ENCODE measurements around the gene APIP.

Gene APIP

GRCh38 chr11:34916015-34916842, at the start of gene APIP, which contains the start of gene PDHX:
TSS of gene APIP (minus strand) at chr11:34916379. CDS start at chr11:34916284, 95 bp downstream.
TSS of gene PDHX (plus strand) at chr11:34916618. CDS start at chr11:34916656, 38 bp downstream.
- no peaks in the 10 kb centered on the region for H3K9me3 ChIP-seq (ENCODE audit: control insufficient read depth, insufficient read depth, low read depth, low read length)
- peak within 1 kb of the TSS; percentile 86 for H3K27ac ChIP-seq (ENCODE audit: extremely low read depth, low read depth, low read length)
- POLR2A ChIA-PET: interaction anchor here (0.7 to 1.2 kb wide), 3 partner anchors 9 to 166 kb away, joined by 3 to 5 read pairs (median 5); no protein-coding TSS in a partner anchor
- H3K36me3 ChIP-seq (ENCODE audit: control insufficient read depth in 2 of 2, insufficient read depth in 1 of 2, low read length in 2 of 2): peaks cover 0 to 12% of the 10 kb centered on the region in 2 experiments; a peak in 1 of 3 replicates
- no peaks in the 10 kb centered on the region for H3K4me1 ChIP-seq (ENCODE audit: control insufficient read depth, insufficient read depth, low read length)
- H3K4me3 ChIP-seq (ENCODE audit: low read depth, low read length): peak within 1 kb of the TSS; percentile 93
- CTCF ChIA-PET: interaction anchor here (0.9 to 1.0 kb wide), 2 partner anchors 11 to 330 kb away, joined by 3 to 5 read pairs; no protein-coding TSS in a partner anchor
- no peak for TF ChIP-seq ZNF571 (tag by site-specific recombination; IDR thresholded peaks at IDR 0.05)
- peak; percentile 83 for TF ChIP-seq ZBTB8A (tag by site-specific recombination; IDR thresholded peaks at IDR 0.05)
- TF ChIP-seq ZFHX2 (tag by site-specific recombination; conservative IDR thresholded peaks at IDR 0.05): peak; percentile 25; the same call in 1 of the 2 replicates
- TF ChIP-seq ZNF558 (tag by site-specific recombination; IDR thresholded peaks at IDR 0.05): no peak
- no peak for TF ChIP-seq PRDM6 (tag by site-specific recombination; IDR thresholded peaks at IDR 0.05)
- TF ChIP-seq KLF1 (tag by site-specific recombination; IDR thresholded peaks at IDR 0.05): peak; percentile 49; the same call in 1 of the 2 replicates
- no peak for TF ChIP-seq ZNF624 (tag by site-specific recombination; IDR thresholded peaks at IDR 0.05)
- no peak for TF ChIP-seq BCL11B (tag by site-specific recombination; IDR thresholded peaks at IDR 0.05; ENCODE audit: low read depth)
- peak; percentile 38; the same call in 1 of the 2 replicates for TF ChIP-seq ZNF394 (tag by site-specific recombination; IDR thresholded peaks at IDR 0.05; ENCODE audit: borderline replicate concordance)
- peak; percentile 53; the same call in 1 of the 2 replicates for TF ChIP-seq ZNF449 (tag by site-specific recombination; IDR thresholded peaks at IDR 0.05)
- TF ChIP-seq FEZF1 (tag by site-specific recombination; IDR thresholded peaks at IDR 0.05): no peak
- TF ChIP-seq ZNF843 (tag by site-specific recombination; IDR thresholded peaks at IDR 0.05): peak; percentile 34; the same call in 1 of the 2 replicates
- no peak for TF ChIP-seq ZNF654 (tag by site-specific recombination; IDR thresholded peaks at IDR 0.05; ENCODE audit: low read depth)
- 0 out of 2 replicates have a peak, but pooled peaks have one; percentile 17 for TF ChIP-seq ZNF704 (tag by site-specific recombination; IDR thresholded peaks at IDR 0.05)
- peak; percentile 76 for TF ChIP-seq KLF9 (tag by site-specific recombination; IDR thresholded peaks at IDR 0.05; ENCODE audit: low read depth)
- TF ChIP-seq ZSCAN30 (tag by site-specific recombination; IDR thresholded peaks at IDR 0.05): peak; percentile 50; the same call in 1 of the 2 replicates
- TF ChIP-seq ZNF580 (tag by site-specific recombination; IDR thresholded peaks at IDR 0.05): 0 out of 2 replicates have a peak, but pooled peaks have one; percentile 14
- 0 out of 2 replicates have a peak, but pooled peaks have one; percentile 21 for TF ChIP-seq ZBTB17 (tag by site-specific recombination; IDR thresholded peaks at IDR 0.05)
- TF ChIP-seq ZBTB20 (tag by site-specific recombination; IDR thresholded peaks at IDR 0.05): peak; percentile 74
- no peak for TF ChIP-seq ZNF677 (tag by site-specific recombination; IDR thresholded peaks at IDR 0.05)
- 0 out of 2 replicates have a peak, but pooled peaks have one; percentile 33 for TF ChIP-seq ZNF2 (tag by site-specific recombination; IDR thresholded peaks at IDR 0.05)
- peak; percentile 20; the same call in 1 of the 2 replicates for TF ChIP-seq ZNF660 (tag by site-specific recombination; IDR thresholded peaks at IDR 0.05)
- TF ChIP-seq ZIC2 (tag by site-specific recombination; IDR thresholded peaks at IDR 0.05): peak; percentile 16; the same call in 1 of the 2 replicates
- TF ChIP-seq ZBTB1 (tag by site-specific recombination; IDR thresholded peaks at IDR 0.05): no peak
- TF ChIP-seq ZNF785 (tag by site-specific recombination; IDR thresholded peaks at IDR 0.05): no peak
- TF ChIP-seq ZNF561 (tag by site-specific recombination; IDR thresholded peaks at IDR 0.05; ENCODE audit: borderline replicate concordance): 0 out of 2 replicates have a peak, but pooled peaks have one; percentile 43
- peak; percentile 56 for TF ChIP-seq ZNF501 (tag by site-specific recombination; IDR thresholded peaks at IDR 0.05)
- TF ChIP-seq ZNF112 (tag by site-specific recombination; IDR thresholded peaks at IDR 0.05): no peak
- TF ChIP-seq ZNF692 (tag by site-specific recombination; IDR thresholded peaks at IDR 0.05): peak; percentile 48
- no peak for TF ChIP-seq TRIM28 (IDR thresholded peaks at IDR 0.05; ENCODE audit: borderline replicate concordance, low read length)
